H9 (cell line): ENCODE data around the gene ZFAND3. TPM values are rescaled to one million over a fixed set of nuclear protein-coding genes. Genes with fewer than 3 reads are reported as not detected.

Experiments
- DNase-seq: peaks from one replicate; pipeline ENCODE4 v3.0.0-alpha.2; 2017
- H2AFZ ChIP-seq: one replicate; pipeline ENCODE4 v1.6.1; 2013; ENCODE audit warnings: mild to moderate bottlenecking, low read length, control low read depth, moderate library complexity
- H2AK5ac ChIP-seq: 2 replicates; pipeline ENCODE4 v1.6.1; 2013; ENCODE audit warnings: low read length, control low read depth, mixed read lengths; ENCODE audit not compliant: insufficient read length
- H2BK120ac ChIP-seq: one replicate; pipeline ENCODE4 v1.6.1; 2013; ENCODE audit warnings: low read depth, mild to moderate bottlenecking, low read length, control low read depth, inconsistent platforms; ENCODE audit not compliant: poor library complexity, severe bottlenecking
- H2BK12ac ChIP-seq: 2 replicates; pipeline ENCODE4 v1.6.1; 2013; ENCODE audit warnings: low read length, control low read depth, mixed read lengths, low read depth; ENCODE audit not compliant: insufficient read length
- H2BK15ac ChIP-seq: 2 replicates; pipeline ENCODE4 v1.6.1; 2013; ENCODE audit warnings: low read depth, low read length, control low read depth
- H2BK20ac ChIP-seq: one replicate; pipeline ENCODE4 v1.6.1; 2013; ENCODE audit warnings: low read depth, mild to moderate bottlenecking, low read length, control low read depth, inconsistent platforms; ENCODE audit not compliant: poor library complexity, severe bottlenecking
- H2BK5ac ChIP-seq: 2 replicates; pipeline ENCODE4 v1.6.1; 2013; ENCODE audit warnings: low read length, control low read depth, mixed read lengths; ENCODE audit not compliant: insufficient read length
- H3K14ac ChIP-seq: 2 replicates; pipeline ENCODE4 v1.6.1; 2013; ENCODE audit warnings: low read length, control low read depth; ENCODE audit not compliant: insufficient read depth
- H3K18ac ChIP-seq: 2 replicates; pipeline ENCODE4 v1.6.1; 2013; ENCODE audit warnings: low read depth, mild to moderate bottlenecking, mixed read lengths, low read length, control low read depth; ENCODE audit not compliant: insufficient read length
- H3K23ac ChIP-seq: 2 replicates; pipeline ENCODE4 v1.6.1; 2013; ENCODE audit warnings: low read length, control low read depth, mixed read lengths, low read depth; ENCODE audit not compliant: insufficient read length
- H3K23me2 ChIP-seq: 2 replicates; pipeline ENCODE4 v1.6.1; 2013; ENCODE audit warnings: low read depth, mild to moderate bottlenecking, mixed read lengths, low read length, control low read depth; ENCODE audit not compliant: insufficient read length, poor library complexity, severe bottlenecking
- H3K27ac ChIP-seq: 2 replicates; pipeline ENCODE4 v1.5.1; 2013; ENCODE audit warnings: low read length, control low read depth, mixed read lengths, low read depth; ENCODE audit not compliant: insufficient read length
- H3K27me3 ChIP-seq: 2 replicates; pipeline ENCODE4 v1.6.1; 2013; ENCODE audit warnings: low read length, control low read depth, inconsistent platforms; ENCODE audit not compliant: insufficient read depth
- H3K4ac ChIP-seq: 2 replicates; pipeline ENCODE4 v1.6.1; 2013; ENCODE audit warnings: low read depth, mild to moderate bottlenecking, control low read depth, inconsistent platforms, low read length, moderate library complexity
- H3K4me1 ChIP-seq: 2 replicates; pipeline ENCODE4 v1.6.1; 2013; ENCODE audit warnings: low read length, control low read depth, inconsistent platforms; ENCODE audit not compliant: insufficient read depth
- H3K4me2 ChIP-seq: 2 replicates; pipeline ENCODE4 v1.6.1; 2013; ENCODE audit warnings: low read length, control low read depth, mixed read lengths; ENCODE audit not compliant: insufficient read length, insufficient read depth
- H3K56ac ChIP-seq: 2 replicates; pipeline ENCODE4 v1.6.1; 2013; ENCODE audit warnings: low read depth, mild to moderate bottlenecking, mixed read lengths, low read length, control low read depth; ENCODE audit not compliant: insufficient read length
- H3K79me1 ChIP-seq: 2 replicates; pipeline ENCODE4 v1.6.1; 2013; ENCODE audit warnings: low read depth, mild to moderate bottlenecking, moderate library complexity, low read length, control low read depth, inconsistent platforms; ENCODE audit not compliant: insufficient read depth, poor library complexity, severe bottlenecking
- H3K79me2 ChIP-seq: 2 replicates; pipeline ENCODE4 v1.6.1; 2013; ENCODE audit warnings: low read length, control low read depth, inconsistent platforms; ENCODE audit not compliant: insufficient read depth
- H3K9ac ChIP-seq: 2 replicates; pipeline ENCODE4 v1.6.1; 2013; ENCODE audit warnings: low read length, control low read depth, mixed read lengths; ENCODE audit not compliant: insufficient read length; ENCODE audit errors: extremely low read depth
- H3K9me3 ChIP-seq: one replicate; pipeline ENCODE4 v1.6.1; 2013; ENCODE audit warnings: low read depth, low read length, inconsistent platforms; ENCODE audit not compliant: control insufficient read depth
- H3T11ph ChIP-seq: one replicate; pipeline ENCODE4 v1.6.1; 2013; ENCODE audit warnings: mild to moderate bottlenecking, low read length, control low read depth, inconsistent platforms
- H4K20me1 ChIP-seq: one replicate; pipeline ENCODE4 v1.6.1; 2013; ENCODE audit not compliant: control insufficient read depth, insufficient read length, insufficient read depth
- H4K5ac ChIP-seq: 2 replicates; pipeline ENCODE4 v1.6.1; 2013; ENCODE audit warnings: low read depth, mild to moderate bottlenecking, mixed read lengths, low read length, control low read depth; ENCODE audit not compliant: insufficient read length
- H4K8ac ChIP-seq: replicated peaks from 2 replicates; pipeline ENCODE4 v1.6.1; 2013; ENCODE audit warnings: low read length, control low read depth, mixed read lengths, low read depth; ENCODE audit not compliant: insufficient read length
- H4K91ac ChIP-seq: 2 replicates; pipeline ENCODE4 v1.6.1; 2013; ENCODE audit warnings: low read depth, mild to moderate bottlenecking, moderate library complexity, mixed read lengths, low read length, control low read depth; ENCODE audit not compliant: insufficient read length
- H3K27ac Mint-ChIP-seq, 3 experiments: 2 replicates in 2 of 3; 3 replicates in 1 of 3; pipeline ENCODE4 v1.8.0; 2020 to 2021; ENCODE audit warnings: mixed read lengths in 3 of 3, mild to moderate bottlenecking in 1 of 3, moderate library complexity in 1 of 3
- H3K27me3 Mint-ChIP-seq: 2 replicates; pipeline ENCODE4 v1.8.0; 2021; ENCODE audit warnings: low read depth, mild to moderate bottlenecking, moderate library complexity, mixed read lengths
- H3K36me3 Mint-ChIP-seq, 3 experiments: 2 replicates in 2 of 3; 3 replicates in 1 of 3; pipeline ENCODE4 v1.8.0; 2020 to 2021; ENCODE audit warnings: low read depth in 3 of 3, mixed read lengths in 3 of 3; ENCODE audit not compliant: insufficient read depth in 1 of 3
- H3K4me1 Mint-ChIP-seq, 2 experiments: 2 replicates each; pipeline ENCODE4 v1.8.0; 2020; ENCODE audit warnings: mixed read lengths in 2 of 2
- H3K4me3 Mint-ChIP-seq, 2 experiments: 2 replicates in 1 of 2; 3 replicates in 1 of 2; pipeline ENCODE4 v1.8.0; 2020 to 2021; ENCODE audit warnings: mild to moderate bottlenecking in 2 of 2, mixed read lengths in 2 of 2, moderate library complexity in 1 of 2
- H3K9me3 Mint-ChIP-seq, 2 experiments: 2 replicates in 1 of 2; 3 replicates in 1 of 2; pipeline ENCODE4 v1.8.0; 2020; ENCODE audit warnings: mild to moderate bottlenecking in 2 of 2, mixed read lengths in 2 of 2, moderate library complexity in 1 of 2
- WGBS: extraction: QIAGEN DNeasy Blood & Tissue Kit; methylation state at CpG from one replicate; pipeline ENCODE4 v1.1.7; 2013; ENCODE audit warnings: missing lambda C conversion rate, low lambda C conversion rate, mixed read lengths; ENCODE audit not compliant: insufficient read length; ENCODE audit errors: extremely low coverage; 5-methylcytosine and 5-hydroxymethylcytosine counted together
- total RNA-seq: library from RNA; stranded (reverse); gene quantifications from 2 replicates; pipeline ENCODE4 v1.2.1, GENCODE V29; 2021
- TF ChIP-seq, protein P1 (sequence below): fragments of 200-600 bp; sonication (generic); conservative IDR thresholded peaks from 3 replicates; pipeline ENCODE4 v1.8.0; 2021; ENCODE audit warnings: antibody characterized with exemption, mild to moderate bottlenecking

Gene ZFAND3
- total RNA-seq, 1 experiment from 2014 or later, result 57.7 TPM

DNA sequence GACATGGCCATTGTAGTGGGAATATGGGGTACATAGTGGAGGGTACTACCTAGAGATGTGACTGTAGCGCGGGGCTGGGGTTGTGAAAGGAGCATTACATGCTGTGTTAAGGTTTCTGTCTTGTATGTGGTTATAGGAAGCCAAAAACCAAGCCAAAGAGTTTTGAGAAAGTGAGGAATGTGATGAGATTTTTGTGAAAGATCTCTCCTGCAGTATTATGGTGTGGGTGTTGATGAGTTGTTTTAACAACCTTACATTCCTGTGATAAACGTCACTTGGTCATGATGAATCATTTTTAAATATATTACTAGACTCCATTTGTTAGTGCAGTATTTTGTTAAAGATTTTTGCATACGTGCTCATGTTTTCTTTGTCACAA, 48.9 kb downstream of the ZFAND3 start:
- no peak overlapping the region for H3K23ac ChIP-seq
- no peak overlapping the region for H3K18ac ChIP-seq
- H3T11ph ChIP-seq, result no peak overlapping the region
- H3K23me2 ChIP-seq, result no peaks in the 10 kb centered on the region
- no peak for DNase-seq
- no peak overlapping the region for H4K8ac ChIP-seq
- H2BK15ac ChIP-seq, result no peak overlapping the region
- no peak overlapping the region for H2AK5ac ChIP-seq
- Mint-ChIP-seq H3K4me3 (no peak overlapping the region; a peak in 1 of 5 replicates), H3K27ac (peak overlapping the region in 2 of 3 experiments; percentile 19 to 58; a peak in 3 of 7 replicates), H3K27me3 (no peaks in the 10 kb centered on the region), H3K36me3 (no peaks in the 10 kb centered on the region; a peak in 2 of 7 replicates), H3K4me1 (peaks cover 33% of the 10 kb centered on the region in 2 experiments), H3K9me3 (no peaks in the 10 kb centered on the region)
- H2AFZ ChIP-seq, result no peak overlapping the region
- H4K20me1 ChIP-seq, result no peaks in the 10 kb centered on the region
- H4K5ac ChIP-seq, result no peak overlapping the region
- H2BK12ac ChIP-seq, result no peak overlapping the region
- no peak overlapping the region for H3K4ac ChIP-seq
- no CpG with 5 or more reads among the region's 4 CpGs for WGBS
- H3K14ac ChIP-seq, result no peak overlapping the region
- H3K56ac ChIP-seq, result no peak overlapping the region
- TF ChIP-seq, protein P1, sequence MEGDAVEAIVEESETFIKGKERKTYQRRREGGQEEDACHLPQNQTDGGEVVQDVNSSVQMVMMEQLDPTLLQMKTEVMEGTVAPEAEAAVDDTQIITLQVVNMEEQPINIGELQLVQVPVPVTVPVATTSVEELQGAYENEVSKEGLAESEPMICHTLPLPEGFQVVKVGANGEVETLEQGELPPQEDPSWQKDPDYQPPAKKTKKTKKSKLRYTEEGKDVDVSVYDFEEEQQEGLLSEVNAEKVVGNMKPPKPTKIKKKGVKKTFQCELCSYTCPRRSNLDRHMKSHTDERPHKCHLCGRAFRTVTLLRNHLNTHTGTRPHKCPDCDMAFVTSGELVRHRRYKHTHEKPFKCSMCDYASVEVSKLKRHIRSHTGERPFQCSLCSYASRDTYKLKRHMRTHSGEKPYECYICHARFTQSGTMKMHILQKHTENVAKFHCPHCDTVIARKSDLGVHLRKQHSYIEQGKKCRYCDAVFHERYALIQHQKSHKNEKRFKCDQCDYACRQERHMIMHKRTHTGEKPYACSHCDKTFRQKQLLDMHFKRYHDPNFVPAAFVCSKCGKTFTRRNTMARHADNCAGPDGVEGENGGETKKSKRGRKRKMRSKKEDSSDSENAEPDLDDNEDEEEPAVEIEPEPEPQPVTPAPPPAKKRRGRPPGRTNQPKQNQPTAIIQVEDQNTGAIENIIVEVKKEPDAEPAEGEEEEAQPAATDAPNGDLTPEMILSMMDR, result no peak
- no peak overlapping the region for H2BK20ac ChIP-seq
- no peaks in the 10 kb centered on the region for H3K9me3 ChIP-seq
- H3K4me2 ChIP-seq, result no peak overlapping the region
- peaks cover 3% of the 10 kb centered on the region; the same call in 1 of the 2 replicates for H3K79me2 ChIP-seq
- peaks cover 13% of the 10 kb centered on the region for H3K79me1 ChIP-seq
- H3K9ac ChIP-seq, result no peak overlapping the region
- no peak overlapping the region for H2BK120ac ChIP-seq
- no peak overlapping the region for H3K27ac ChIP-seq
- H4K91ac ChIP-seq, result no peak overlapping the region
- no peak overlapping the region for H2BK5ac ChIP-seq
- no peaks in the 10 kb centered on the region for H3K27me3 ChIP-seq
- peaks cover 5% of the 10 kb centered on the region; the same call in 1 of the 2 replicates for H3K4me1 ChIP-seq
